GM21576 (cell line): ENCODE measurements around the gene SELL.
"Not testable (repeated sequence)": the region's sequence is repeated elsewhere in the genome, so short reads cannot be mapped to it uniquely, and the experiment has no call there.

ENCODE experiments used
- ATAC-seq: cut with Tn5 transposase; IDR thresholded peaks from one replicate; pipeline ENCODE4 v1.9.1; 2021; ENCODE audit warnings: mild to moderate bottlenecking, moderate library complexity; ENCODE audit not compliant: unreplicated experiment

Gene SELL

DNA sequence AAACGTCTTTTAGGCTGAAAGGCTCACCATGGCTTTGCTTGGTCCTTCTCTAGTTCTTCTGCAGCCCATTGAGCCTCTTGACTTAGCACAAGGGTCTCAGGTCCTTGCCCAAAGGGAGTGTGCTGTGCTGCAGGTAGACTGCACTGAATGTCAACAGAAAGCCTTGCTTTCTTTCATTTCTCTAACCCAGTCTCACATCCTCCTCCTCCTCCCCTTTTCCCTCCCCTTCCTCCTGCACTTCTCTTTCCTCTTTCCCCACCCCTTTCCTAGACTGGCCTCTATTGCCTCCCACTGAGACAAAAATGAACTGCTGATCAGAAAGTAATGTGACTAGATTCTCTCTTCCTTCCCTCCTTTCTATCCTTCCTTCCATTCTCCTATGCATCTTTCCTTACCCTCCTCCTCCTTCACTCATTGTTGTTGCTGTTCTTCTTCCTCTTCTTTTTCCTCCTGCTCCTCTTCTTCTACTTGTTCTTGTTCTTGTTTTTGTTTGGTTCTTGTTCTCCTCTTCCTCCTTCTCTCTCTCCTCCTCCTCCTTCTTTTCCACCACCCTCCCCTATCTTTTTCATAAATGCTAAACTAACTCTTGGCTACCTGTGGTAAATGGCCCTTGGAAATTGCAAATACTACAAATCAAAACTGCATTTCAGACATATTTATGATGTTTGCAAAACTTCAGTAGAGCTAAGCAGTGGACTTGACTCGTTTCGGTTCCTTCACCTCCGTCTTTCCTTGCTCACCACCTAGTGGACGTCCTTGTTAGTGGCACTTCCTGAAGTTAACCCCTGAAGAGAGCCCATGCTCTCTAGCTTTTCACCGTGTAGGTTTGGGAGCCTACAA, at the start of gene SELL:
Gene SELL (minus strand): TSS at position 152 of the 840 bp plus-strand sequence. CDS start 122 bp downstream, at position 30.
- ATAC-seq, result peak; percentile 70

GRCh38 chr1:169759038-169759437, 47.6 kb upstream of the SELL start:
- ATAC-seq, result no peak

DNA sequence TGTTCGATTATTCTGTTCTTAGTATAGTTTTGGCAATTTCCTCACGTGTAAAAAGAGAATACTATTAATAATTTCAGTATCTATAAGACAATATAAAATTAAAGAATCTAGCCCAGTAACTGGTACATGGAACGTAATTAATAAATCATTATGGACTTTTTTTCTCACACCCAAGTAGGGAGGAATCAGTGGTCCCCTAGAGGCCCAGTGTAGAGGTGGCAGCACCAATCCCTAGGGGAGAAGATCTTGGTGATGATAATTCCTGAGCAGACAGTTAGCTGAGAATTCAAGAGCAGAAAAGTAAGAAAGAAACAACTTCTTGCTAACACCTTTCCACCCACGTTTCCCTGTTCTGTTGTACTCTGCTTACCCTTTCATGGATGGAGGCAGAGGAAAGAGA, 42.1 kb upstream of the SELL start:
- no peak for ATAC-seq

DNA sequence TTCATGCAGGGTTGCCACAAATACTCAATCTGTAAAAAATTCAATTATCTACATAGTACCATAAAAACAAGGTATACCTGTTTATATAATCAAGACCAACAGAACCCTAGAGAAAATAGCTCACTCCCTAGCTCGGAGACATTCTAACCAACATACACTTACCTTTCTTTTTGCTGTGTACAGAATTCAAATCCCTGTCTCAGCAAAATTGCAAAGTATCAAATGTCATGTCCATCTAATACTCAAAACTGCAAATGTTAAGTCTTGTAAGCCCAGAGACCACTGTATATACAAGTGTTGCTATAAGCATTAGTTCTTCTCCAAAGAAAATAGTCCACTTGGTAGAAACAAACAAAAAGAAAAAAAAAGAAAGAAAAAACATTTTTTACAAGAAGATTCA, 38.6 kb upstream of the SELL start:
- ATAC-seq, result no peak

GRCh38 chr1:169746550-169746949, 35.1 kb upstream of the SELL start:
- ATAC-seq, result no peak

GRCh38 chr1:169745015-169745861, 33.8 kb upstream of the SELL start:
- no peak for ATAC-seq

- ATAC-seq, result no peak
These were observed 30.4 kb upstream of the SELL start for GRCh38 chr1:169741666-169742394.

- no peak for ATAC-seq
These were observed 28.6 kb upstream of the SELL start for GRCh38 chr1:169739980-169740379.

GRCh38 chr1:169733924-169734323, 22.5 kb upstream of the SELL start, which contains the start of gene SELE:
TSS of gene SELE (minus strand) at chr1:169734079. CDS start at chr1:169733612, 467 bp downstream.
- ATAC-seq, result no peak

GRCh38 chr1:169731446-169731845, 20.0 kb upstream of the SELL start:
- ATAC-seq, result no peak

GRCh38 chr1:169729991-169730390, 18.6 kb upstream of the SELL start:
- ATAC-seq, result no peak

DNA sequence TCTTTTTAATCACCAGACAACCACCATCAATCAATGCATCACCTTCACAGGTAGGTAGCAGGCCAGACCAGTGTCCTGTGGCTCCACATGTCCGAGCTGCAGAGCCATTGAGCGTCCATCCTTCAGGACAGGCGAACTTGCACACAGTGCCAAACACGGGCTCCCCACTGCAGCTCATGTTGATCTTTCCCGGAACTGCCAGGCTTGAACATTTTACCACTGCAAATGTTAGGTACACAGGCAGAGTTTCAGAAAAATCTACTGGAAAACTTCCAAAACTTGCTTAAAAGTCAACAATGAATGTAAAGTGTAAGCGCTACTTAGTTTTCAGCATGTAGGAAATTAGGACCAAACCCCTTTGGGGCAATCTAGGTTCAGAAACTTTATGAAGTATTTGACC, 15.9 kb upstream of the SELL start:
- ATAC-seq, result no peak

GRCh38 chr1:169726851-169727250, 15.4 kb upstream of the SELL start:
- ATAC-seq, result no peak

DNA sequence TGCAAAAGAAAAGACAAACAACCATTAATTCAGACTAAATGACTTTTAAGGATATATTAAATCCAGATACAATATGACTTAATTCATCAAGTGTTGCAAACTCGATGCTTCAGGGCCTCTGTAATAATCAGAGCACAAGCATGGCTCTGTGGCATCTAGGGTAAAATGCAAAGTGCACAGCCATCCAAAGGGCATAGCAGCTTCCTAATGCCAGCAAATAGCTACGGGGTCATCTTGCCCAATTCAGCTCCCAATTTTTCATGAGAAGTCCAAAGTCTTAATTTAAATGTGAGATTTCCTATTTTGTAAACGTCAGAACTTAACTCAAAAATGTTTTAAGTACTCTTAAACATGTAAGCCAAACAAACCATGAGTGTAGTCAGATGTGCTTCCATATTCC, 14.5 kb upstream of the SELL start:
- ATAC-seq, result no peak

DNA sequence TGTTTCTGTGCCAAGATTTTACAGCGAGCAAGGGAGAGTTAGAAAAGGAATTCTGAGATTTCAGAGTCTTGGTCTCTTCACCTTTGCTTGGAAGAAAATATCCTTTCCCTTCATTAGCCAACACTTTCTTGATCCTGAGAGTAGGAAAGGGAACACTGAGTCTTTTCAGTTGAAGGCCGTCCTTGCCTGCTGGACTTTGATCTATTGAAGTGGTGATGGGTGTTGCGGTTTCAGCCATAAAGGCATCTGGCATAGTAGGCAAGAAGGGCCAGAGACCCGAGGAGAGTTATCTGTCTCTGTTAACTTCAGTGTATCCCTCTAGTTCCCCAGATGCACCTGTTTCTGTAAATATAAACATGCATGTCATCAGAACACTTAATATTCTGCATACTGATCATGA, 12.7 kb upstream of the SELL start:
- no peak for ATAC-seq

GRCh38 chr1:169723763-169724162, 12.3 kb upstream of the SELL start:
- no peak for ATAC-seq

DNA sequence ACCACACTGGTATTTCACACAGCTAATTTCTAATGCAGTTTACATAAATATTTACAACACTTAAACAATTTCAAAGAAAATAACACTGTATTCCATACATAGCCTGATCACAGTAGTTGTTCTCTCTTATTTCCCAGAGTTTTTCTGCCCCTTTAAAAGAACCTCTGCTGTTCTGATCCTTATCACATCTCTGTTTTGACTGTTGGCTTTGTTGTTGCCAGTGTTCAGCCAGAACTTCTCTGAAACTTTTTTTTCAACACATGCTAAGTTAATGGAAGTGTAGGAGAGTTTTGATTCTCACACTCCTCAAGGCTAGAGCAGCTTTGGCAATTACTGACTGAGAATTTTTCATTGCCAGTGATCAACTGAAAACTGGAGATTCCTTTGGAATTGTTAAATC, 11.4 kb upstream of the SELL start:
- ATAC-seq, result no peak

DNA sequence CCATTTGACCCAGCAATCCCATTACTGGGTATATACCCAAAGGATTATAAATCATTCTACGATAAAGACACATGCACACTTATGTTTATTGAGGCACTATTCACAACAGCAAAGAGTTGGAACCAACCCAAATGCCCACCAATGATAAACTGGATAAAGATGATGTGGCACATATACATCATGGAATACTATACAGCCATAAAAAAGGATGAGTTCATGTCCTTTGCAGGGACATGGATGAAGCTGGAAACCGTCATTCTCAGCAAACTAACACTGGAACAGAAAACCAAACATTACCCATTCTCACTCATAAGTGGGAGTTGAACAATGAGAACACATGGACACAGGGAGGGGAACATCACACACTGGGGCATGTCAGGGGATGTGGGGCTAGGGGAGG, 3.7 kb upstream of the SELL start:
- not testable (repeated sequence) for ATAC-seq

DNA sequence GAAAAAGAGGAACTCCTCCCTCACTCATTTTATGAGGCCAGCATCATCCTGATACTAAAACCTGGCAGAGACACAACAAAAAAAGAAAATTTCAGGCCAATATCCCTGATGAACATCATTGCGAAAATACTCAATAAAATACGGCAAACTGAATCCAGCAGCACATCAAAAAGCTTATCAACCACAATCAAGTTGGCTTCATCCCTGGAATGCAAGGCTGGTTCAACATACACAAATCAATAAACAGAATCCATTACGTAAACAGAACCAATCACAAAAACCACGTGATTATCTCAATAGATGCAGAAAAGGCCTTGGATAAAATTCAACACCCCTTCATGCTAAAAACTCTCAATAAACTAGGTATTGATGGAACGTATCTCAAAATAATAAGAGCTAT, 1.7 kb upstream of the SELL start:
- not testable (repeated sequence) for ATAC-seq

DNA sequence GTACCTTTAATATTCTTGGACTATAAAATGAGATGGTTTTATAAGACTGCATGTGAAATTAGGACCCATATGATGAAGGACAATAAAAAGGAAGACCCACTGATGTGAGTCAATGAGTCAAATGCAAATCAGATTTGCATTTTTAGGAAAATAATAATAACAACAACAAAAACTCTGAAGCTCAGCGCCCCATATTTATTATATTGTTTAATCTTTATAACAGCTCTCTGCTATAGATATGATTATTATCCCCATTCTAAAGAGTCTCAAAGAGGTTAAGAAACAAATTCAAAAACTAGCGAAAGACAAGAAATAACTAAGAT, 850 bp upstream of the SELL start:
- no peak for ATAC-seq

DNA sequence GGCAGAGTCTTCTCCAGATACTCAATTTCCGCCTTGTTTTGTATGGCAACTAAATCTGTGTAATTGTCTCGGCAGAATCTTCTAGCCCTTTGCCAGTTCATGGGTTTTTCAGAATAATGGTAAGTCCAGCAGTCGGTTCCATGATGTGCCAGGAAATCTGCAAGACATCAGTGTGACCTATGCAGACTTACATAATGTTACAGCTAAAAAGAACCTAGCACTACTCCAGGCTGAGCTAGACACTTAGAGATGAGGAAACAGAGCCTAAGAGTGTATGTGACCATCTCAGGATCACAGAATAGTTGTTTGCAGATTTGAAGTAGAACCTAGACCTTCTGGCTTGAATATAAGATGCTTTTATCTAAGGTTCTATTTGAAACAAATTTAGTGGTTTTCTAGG, 2.8 kb downstream of the SELL start:
- ATAC-seq, result no peak
